Measurements from ENCODE around the gene MYO1E. TPM values are rescaled to one million over a fixed set of nuclear protein-coding genes. Genes with fewer than 3 reads are reported as not detected.

MYO1E gene
- total and polyA plus RNA-seq, 10 donors = 21.3 to 115 (median 65.6) TPM

DNA sequence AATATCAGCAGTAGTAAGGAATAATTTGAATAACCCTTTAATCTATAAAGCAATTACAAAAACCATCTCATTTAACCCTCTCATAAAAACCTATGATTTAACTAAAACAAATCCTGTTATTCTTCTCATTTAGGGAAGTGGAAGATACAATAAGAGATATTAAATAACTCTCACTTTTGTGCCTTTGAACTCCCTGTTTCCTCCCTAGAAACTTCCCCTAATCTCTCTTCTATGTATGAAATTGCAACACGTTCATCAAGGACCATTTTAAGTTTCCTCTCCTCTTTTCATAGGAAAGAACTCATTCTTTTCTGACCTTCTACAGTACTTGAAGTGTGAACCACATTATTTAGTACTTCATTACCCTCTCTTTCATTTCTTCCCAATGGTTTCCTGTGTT lies 46.5 kb upstream of the MYO1E start:
- Histone ChIP-seq H3K4me1 (peaks cover 0 to 25% (median 11%) of the 10 kb centered on the region in 6 donors), H3K36me3 (no peaks in the 10 kb centered on the region), H3K4me3 (no peak overlapping the region), H3K27ac (no peak overlapping the region), H3K27me3 (replicated peaks in 1 of 7) (no peaks in the 10 kb centered on the region), H3K9me3 (no peaks in the 10 kb centered on the region)
- intact Hi-C loops (cut with DNase I; ENCODE audit: low total_unique reads) = no loop called here
- DNase-seq = no peak
- WGBS, 5 donors = 12 to 21% (median 17%) methylated on average over 1 of the region's 1 CpG
- TF ChIP-seq POLR2A (IDR thresholded peaks at IDR 0.05) (no peak), POLR2AphosphoS5 (IDR thresholded peaks at IDR 0.05) (no peak)
- TF ChIP-seq, protein P1, sequence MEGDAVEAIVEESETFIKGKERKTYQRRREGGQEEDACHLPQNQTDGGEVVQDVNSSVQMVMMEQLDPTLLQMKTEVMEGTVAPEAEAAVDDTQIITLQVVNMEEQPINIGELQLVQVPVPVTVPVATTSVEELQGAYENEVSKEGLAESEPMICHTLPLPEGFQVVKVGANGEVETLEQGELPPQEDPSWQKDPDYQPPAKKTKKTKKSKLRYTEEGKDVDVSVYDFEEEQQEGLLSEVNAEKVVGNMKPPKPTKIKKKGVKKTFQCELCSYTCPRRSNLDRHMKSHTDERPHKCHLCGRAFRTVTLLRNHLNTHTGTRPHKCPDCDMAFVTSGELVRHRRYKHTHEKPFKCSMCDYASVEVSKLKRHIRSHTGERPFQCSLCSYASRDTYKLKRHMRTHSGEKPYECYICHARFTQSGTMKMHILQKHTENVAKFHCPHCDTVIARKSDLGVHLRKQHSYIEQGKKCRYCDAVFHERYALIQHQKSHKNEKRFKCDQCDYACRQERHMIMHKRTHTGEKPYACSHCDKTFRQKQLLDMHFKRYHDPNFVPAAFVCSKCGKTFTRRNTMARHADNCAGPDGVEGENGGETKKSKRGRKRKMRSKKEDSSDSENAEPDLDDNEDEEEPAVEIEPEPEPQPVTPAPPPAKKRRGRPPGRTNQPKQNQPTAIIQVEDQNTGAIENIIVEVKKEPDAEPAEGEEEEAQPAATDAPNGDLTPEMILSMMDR (IDR thresholded peaks at IDR 0.05 in 8 of 11, conservative IDR thresholded peaks at IDR 0.05 in 3 of 11) = no peak

DNA sequence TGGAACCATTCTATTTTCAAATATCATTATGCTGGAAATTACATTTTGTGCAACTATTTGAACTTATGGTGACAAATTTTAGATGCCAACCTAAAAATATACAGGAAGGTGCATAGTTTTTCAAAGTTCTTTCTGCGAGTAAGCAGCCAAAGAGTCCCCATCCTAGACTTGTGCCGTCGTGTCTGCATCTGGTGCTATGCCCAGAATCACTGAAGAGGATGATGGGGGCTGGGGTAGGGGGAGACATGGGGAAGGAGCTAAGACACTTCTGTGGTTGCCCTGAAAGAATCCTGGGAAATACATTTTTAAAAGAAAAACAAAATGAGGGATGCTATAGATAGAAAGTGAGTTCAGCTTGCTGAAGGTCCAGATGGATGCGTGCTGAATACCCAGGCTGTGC lies 44.1 kb upstream of the MYO1E start:
- Histone ChIP-seq H3K36me3 (no peaks in the 10 kb centered on the region), H3K27ac (no peak overlapping the region), H3K27me3 (replicated peaks in 1 of 7) (no peaks in the 10 kb centered on the region), H3K4me1 (peaks cover 5 to 47% (median 31%) of the 10 kb centered on the region in 6 donors), H3K4me3 (no peak overlapping the region), H3K9me3 (no peaks in the 10 kb centered on the region)
- 72 to 88% (median 76%) methylated on average over 4 of the region's 4 CpGs for WGBS, 5 donors
- TF ChIP-seq POLR2AphosphoS5 (IDR thresholded peaks at IDR 0.05) (no peak), POLR2A (IDR thresholded peaks at IDR 0.05) (no peak)
- TF ChIP-seq, protein P1 (IDR thresholded peaks at IDR 0.05 in 8 of 11, conservative IDR thresholded peaks at IDR 0.05 in 3 of 11) = no peak
- no peak for DNase-seq
- intact Hi-C loops (cut with DNase I; ENCODE audit: low total_unique reads) = no loop called here

DNA sequence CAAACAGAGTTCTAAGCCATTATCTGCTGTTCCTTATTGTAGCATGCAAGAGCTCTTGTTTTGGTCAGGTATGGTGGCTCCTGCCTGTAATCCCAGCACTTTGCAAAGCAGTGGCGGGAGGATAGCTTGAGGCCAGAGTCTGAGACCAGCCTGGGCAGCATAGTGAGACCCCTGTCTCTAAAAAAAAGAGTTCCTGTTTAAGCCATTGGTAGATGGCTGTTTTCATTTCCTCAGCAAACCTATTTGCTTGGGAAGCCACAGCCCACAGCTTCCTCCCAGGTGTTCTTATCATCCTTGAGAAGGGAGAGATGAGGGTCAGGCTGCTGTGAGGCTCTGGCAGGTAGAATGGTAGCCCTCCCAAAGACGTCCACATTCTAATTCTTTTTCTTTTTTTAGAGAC lies 40.9 kb upstream of the MYO1E start:
- 47 to 61% (median 56%) methylated on average over 2 of the region's 2 CpGs for WGBS, 5 donors
- Histone ChIP-seq H3K4me1 (peaks cover 9 to 57% (median 44%) of the 10 kb centered on the region in 6 donors), H3K4me3 (no peak overlapping the region), H3K27me3 (replicated peaks in 1 of 7) (no peaks in the 10 kb centered on the region), H3K36me3 (no peaks in the 10 kb centered on the region), H3K9me3 (no peaks in the 10 kb centered on the region), H3K27ac (peak overlapping the region in 1 of 8 donors; percentile 58)
- no peak for DNase-seq
- TF ChIP-seq POLR2A (IDR thresholded peaks at IDR 0.05) (no peak), POLR2AphosphoS5 (IDR thresholded peaks at IDR 0.05) (no peak)
- TF ChIP-seq, protein P1 (IDR thresholded peaks at IDR 0.05 in 8 of 11, conservative IDR thresholded peaks at IDR 0.05 in 3 of 11) = no peak
- intact Hi-C loops (cut with DNase I; ENCODE audit: low total_unique reads) = no loop called here

DNA sequence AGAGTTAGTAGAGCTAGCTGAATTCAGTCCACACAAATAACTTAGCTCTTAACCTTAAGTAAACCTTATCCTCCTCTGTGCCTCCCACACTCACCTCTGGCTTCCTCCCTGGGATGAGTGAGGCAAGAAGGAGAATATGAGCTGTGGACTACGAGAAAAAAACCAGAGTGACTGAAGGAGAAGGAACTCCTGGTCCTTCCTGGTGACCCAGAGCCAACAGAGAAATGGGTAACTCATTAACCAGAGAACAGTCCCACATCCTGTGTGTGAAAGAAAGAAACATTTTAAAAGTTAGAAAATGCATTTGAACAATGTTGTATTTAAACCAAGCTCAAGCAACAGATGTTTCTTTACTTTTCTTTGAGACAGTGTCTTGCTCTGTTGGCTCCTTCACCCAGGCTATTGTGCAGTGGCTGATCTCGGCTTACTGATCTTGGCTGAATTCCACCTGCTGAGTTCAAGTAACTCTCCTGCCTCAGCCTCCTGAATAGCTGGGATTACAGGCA lies 37.8 kb upstream of the MYO1E start:
- H3K36me3 ChIP-seq = no peaks in the 10 kb centered on the region
- H3K4me1 ChIP-seq = peaks cover 9 to 88% (median 66%) of the 10 kb centered on the region in 6 donors
- H3K4me3 ChIP-seq = no peak overlapping the region
- H3K9me3 ChIP-seq = no peaks in the 10 kb centered on the region
- 12 to 36% (median 25%) methylated on average over 2 of the region's 2 CpGs for WGBS, 5 donors
- DNase-seq = no peak
- H3K27me3 ChIP-seq (replicated peaks in 1 of 7) = no peaks in the 10 kb centered on the region
- no peak for TF ChIP-seq POLR2A (IDR thresholded peaks at IDR 0.05)
- no peak for TF ChIP-seq POLR2AphosphoS5 (IDR thresholded peaks at IDR 0.05)
- TF ChIP-seq, protein P1 (IDR thresholded peaks at IDR 0.05 in 8 of 11, conservative IDR thresholded peaks at IDR 0.05 in 3 of 11) = no peak
- intact Hi-C loops (cut with DNase I; ENCODE audit: low total_unique reads) = no loop called here
- H3K27ac ChIP-seq = peak overlapping the region in 4 of 8 donors; percentile 14 to 66 (median 46)

All from spleen (tissue), 11 donors.